Liver (tissue), 9 donors: ENCODE measurements around the gene SLC25A22. TPM values are rescaled to one million over a fixed set of nuclear protein-coding genes. Genes with fewer than 3 reads are reported as not detected.

ENCODE experiments used
- DNase-seq: peaks from one replicate; pipeline ENCODE4 v3.0.0-alpha.2; 2017; ENCODE audit warnings: low spot score
- H3K27ac ChIP-seq, 2 donors: one replicate each; pipeline ENCODE4 v1.7.0; 2013; ENCODE audit warnings: inconsistent platforms in 2 of 2, low read length in 2 of 2, control low read depth in 1 of 2, low read depth in 1 of 2, mild to moderate bottlenecking in 1 of 2
- H3K27me3 ChIP-seq, 4 donors: one replicate each; pipeline versions ENCODE4 v1.6.1 to v1.7.0; 2013; ENCODE audit warnings: low read length in 3 of 4, inconsistent platforms in 1 of 4, mild to moderate bottlenecking in 1 of 4, moderate library complexity in 1 of 4; ENCODE audit not compliant: control insufficient read depth in 4 of 4, insufficient read depth in 4 of 4
- H3K36me3 ChIP-seq, 4 donors: one replicate each; pipeline versions ENCODE4 v1.6.1 to v1.7.0; 2013; ENCODE audit warnings: low read length in 3 of 4, mild to moderate bottlenecking in 3 of 4, low read depth in 1 of 4, moderate library complexity in 1 of 4; ENCODE audit not compliant: control insufficient read depth in 4 of 4, insufficient read depth in 3 of 4
- H3K4me1 ChIP-seq, 4 donors: one replicate each; pipeline versions ENCODE4 v1.6.1 to v1.7.0; 2013; ENCODE audit warnings: low read length in 3 of 4, mild to moderate bottlenecking in 3 of 4, moderate library complexity in 1 of 4; ENCODE audit not compliant: control insufficient read depth in 4 of 4, insufficient read depth in 4 of 4
- H3K4me3 ChIP-seq, 3 donors: one replicate each; pipeline versions ENCODE4 v1.6.1 to v1.7.0; 2013; ENCODE audit warnings: low read length in 3 of 3, control low read depth in 1 of 3, low read depth in 1 of 3, mild to moderate bottlenecking in 1 of 3
- H3K9ac ChIP-seq, 2 donors: one replicate each; pipeline ENCODE4 v1.7.0; 2013; ENCODE audit warnings: low read length in 2 of 2, mild to moderate bottlenecking in 2 of 2, moderate library complexity in 2 of 2, control low read depth in 1 of 2, low read depth in 1 of 2
- H3K9me3 ChIP-seq, 4 donors: one replicate each; pipeline versions ENCODE4 v1.6.1 to v1.7.0; 2013; ENCODE audit warnings: low read length in 3 of 4; ENCODE audit not compliant: control insufficient read depth in 4 of 4
- EGR1 ChIP-seq, 2 donors: IDR thresholded peaks; 2 replicates each; pipeline ENCODE4 v1.6.1; 2016 to 2018; ENCODE audit warnings: antibody characterized with exemption in 2 of 2, low read depth in 2 of 2
- FOXA1 ChIP-seq: IDR thresholded peaks from 2 replicates; pipeline ENCODE4 v1.6.1; 2016; ENCODE audit warnings: antibody characterized with exemption
- FOXA2 ChIP-seq: IDR thresholded peaks from 2 replicates; pipeline ENCODE4 v1.6.1; 2016; ENCODE audit warnings: antibody characterized with exemption
- GABPA ChIP-seq, 2 donors: IDR thresholded peaks in 1 of 2; conservative IDR thresholded peaks in 1 of 2; 2 replicates each; pipeline ENCODE4 v1.6.1; 2016; ENCODE audit warnings: antibody characterized with exemption in 2 of 2, mild to moderate bottlenecking in 1 of 2, moderate library complexity in 1 of 2
- HNF4A ChIP-seq, 2 donors: conservative IDR thresholded peaks; 2 replicates each; pipeline ENCODE4 v1.6.1; 2016; ENCODE audit warnings: antibody characterized with exemption in 2 of 2, mild to moderate bottlenecking in 2 of 2
- HNF4G ChIP-seq: IDR thresholded peaks from 2 replicates; pipeline ENCODE4 v1.6.1; 2016; ENCODE audit warnings: antibody characterized with exemption
- JUND ChIP-seq, 2 donors: IDR thresholded peaks; 2 replicates each; pipeline ENCODE4 v1.6.1; 2016; ENCODE audit warnings: antibody characterized with exemption in 2 of 2
- MAX ChIP-seq: IDR thresholded peaks from 2 replicates; pipeline ENCODE4 v1.6.1; 2016; ENCODE audit warnings: antibody characterized with exemption
- NR2F2 ChIP-seq: IDR thresholded peaks from 2 replicates; pipeline ENCODE4 v1.6.1; 2016; ENCODE audit warnings: antibody characterized with exemption
- RAD21 ChIP-seq, 2 donors: IDR thresholded peaks; 2 replicates each; pipeline ENCODE4 v1.6.1; 2016; ENCODE audit warnings: antibody characterized with exemption in 2 of 2, mild to moderate bottlenecking in 2 of 2
- REST ChIP-seq: IDR thresholded peaks from 2 replicates; pipeline ENCODE4 v1.6.1; 2016; ENCODE audit warnings: antibody characterized with exemption, mild to moderate bottlenecking
- SP1 ChIP-seq: IDR thresholded peaks from 2 replicates; pipeline ENCODE4 v1.6.1; 2018; ENCODE audit warnings: antibody characterized with exemption, mild to moderate bottlenecking
- TAF1 ChIP-seq: conservative IDR thresholded peaks from 2 replicates; pipeline ENCODE4 v1.6.1; 2016; ENCODE audit warnings: antibody characterized with exemption, mild to moderate bottlenecking
- YY1 ChIP-seq: IDR thresholded peaks from 2 replicates; pipeline ENCODE4 v1.6.1; 2016; ENCODE audit warnings: antibody characterized with exemption, mild to moderate bottlenecking
- WGBS: extraction: QIAGEN DNeasy Blood & Tissue Kit; methylation state at CpG from one replicate; pipeline ENCODE4 v1.1.7; 2013; 5-methylcytosine and 5-hydroxymethylcytosine counted together
- polyA plus RNA-seq, 2 donors: library from polyadenylated mRNA; stranded (reverse) in 1 of 2; unstranded in 1 of 2; fragments of 200-250 nt in 1 of 2; fragments of >200 nt in 1 of 2; fragmentation: Nextera tagmentation in 1 of 2; extraction: Ambion mirVana in 1 of 2; gene quantifications; one replicate each; pipeline versions ENCODE4 v1.2.1 to v1.2.3, GENCODE V29; 2013 to 2015
- total RNA-seq, 2 donors: library from RNA; depleted of rRNA; stranded (reverse); fragments of >200 nt; gene quantifications; one replicate each; pipeline ENCODE4 v1.2.3, GENCODE V29; 2014
- TF ChIP-seq, protein P1 (sequence below): fragments of 150-350 bp; IDR thresholded peaks from 2 replicates; pipeline ENCODE4 v1.5.1; 2017; ENCODE audit warnings: improper control_type of control experiment, low read depth, low read length; ENCODE audit not compliant: missing input control
- TF ChIP-seq, protein P2 (sequence below): IDR thresholded peaks from 2 replicates; pipeline ENCODE4 v1.6.1; 2016; ENCODE audit warnings: antibody characterized with exemption
- donor health status: healthy.
- donor health status: healthy.
- donor health status: healthy.
- donor health status: healthy.
- donor health status: healthy.

SLC25A22 gene
- total and polyA plus RNA-seq, 4 donors = 5.3 to 26.8 (median 12.1) TPM

DNA sequence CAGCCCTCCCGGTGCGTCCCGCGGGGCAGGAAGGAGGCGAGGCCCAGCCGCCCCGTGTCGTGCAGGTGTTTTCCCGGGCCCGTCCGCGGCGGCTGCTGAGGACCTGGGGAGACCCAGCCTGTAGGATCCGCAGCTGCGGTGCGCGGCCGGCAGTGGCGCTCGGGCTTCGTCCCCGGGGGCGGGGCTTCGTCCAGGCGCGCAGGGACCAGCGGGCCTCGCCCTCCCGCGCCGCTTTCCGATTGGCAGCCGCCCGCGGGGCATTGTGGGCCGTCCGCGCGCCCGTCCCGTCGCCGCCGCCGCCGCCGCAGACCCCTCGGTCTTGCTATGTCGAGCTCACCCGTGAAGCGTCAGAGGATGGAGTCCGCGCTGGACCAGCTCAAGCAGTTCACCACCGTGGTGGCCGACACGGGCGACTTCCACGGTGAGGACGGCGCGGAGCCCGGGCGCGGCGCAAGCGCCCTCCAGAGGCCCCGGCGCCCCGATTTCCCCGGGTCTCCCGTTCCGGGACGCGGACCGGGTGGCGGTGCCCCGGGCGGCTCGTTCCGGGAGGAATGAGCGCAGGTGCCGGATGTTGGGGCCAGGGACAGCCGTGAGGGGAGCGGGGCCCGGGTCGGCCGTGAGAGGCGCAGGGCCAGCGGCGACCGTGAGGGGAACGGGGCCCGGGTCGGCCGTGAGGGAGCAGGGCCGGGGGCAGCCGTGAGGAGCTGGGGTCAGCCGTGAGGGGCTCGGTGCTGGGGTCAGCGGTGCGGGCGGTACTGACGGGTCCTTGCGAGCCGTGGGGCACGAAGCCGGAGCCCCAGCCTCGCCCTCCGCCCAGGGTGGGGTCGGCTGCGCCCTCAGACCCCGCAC, 50.7 kb downstream of the SLC25A22 start, which contains the start of gene TALDO1:
Gene TALDO1 (plus strand): TSS at position 307 of the 849 bp plus-strand sequence. CDS start 18 bp downstream, at position 325.
- peak; percentile 93 for DNase-seq
- Histone ChIP-seq H3K9me3 (no peaks in the 10 kb centered on the region), H3K4me1 (peaks cover 7 to 31% (median 23%) of the 10 kb centered on the region in 4 donors), H3K27ac (peak within 1 kb of the TSS; percentile 56 to 72), H3K27me3 (no peaks in the 10 kb centered on the region), H3K4me3 (peak within 1 kb of the TSS; percentile 44 to 99 (median 73)), H3K36me3 (no peaks in the 10 kb centered on the region), H3K9ac (peak within 1 kb of the TSS; percentile 61 to 77)
- WGBS = under 1% methylated on average over 112 of the region's 112 CpGs
- no peak for TF ChIP-seq TAF1
- no peak for TF ChIP-seq REST
- TF ChIP-seq SP1 = no peak
- no peak for TF ChIP-seq FOXA1
- peak in 1 of 2 donors; percentile 16 for TF ChIP-seq RAD21 (IDR thresholded peaks at IDR 0.05)

DNA sequence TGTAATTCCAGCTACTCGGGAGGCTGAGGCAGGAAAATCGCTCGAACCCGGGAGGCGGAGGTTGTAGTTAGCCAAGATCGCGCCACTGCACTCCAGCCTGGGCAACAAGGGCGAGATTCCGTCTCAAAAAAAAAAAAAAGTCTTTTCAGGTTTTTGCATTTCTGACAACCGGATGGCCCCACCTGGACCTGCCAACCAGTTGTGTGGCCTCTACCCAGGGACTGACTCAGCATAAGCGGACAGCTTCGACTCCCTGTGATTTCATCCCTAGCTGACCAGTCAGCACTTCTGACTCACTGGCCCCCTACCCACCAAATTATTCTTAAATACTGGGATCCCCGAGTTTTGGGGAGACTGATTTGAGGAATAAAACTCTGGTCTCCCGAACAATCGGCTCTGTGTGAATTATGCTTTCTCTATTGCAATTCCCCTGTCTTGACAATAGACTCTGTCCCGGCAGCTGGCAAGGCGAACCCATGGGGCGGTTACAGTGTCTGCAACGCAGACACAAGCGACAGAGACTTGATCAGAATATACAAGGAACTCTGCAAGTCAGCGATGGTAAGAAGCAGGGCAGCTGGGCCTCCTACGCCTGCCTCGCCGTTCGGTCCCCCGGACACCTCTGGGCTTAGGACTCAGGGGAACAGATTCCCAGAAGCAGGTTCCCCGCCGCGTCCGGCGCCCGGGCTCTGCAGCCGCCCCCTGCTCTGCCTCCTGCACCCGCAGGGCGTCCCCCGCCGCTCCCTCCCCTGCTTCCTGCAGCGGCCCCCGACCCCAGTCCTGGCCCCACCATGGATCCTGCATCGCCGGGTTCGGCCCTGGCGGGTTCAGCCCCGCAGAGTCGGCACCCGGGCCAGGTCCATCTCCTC, 51.6 kb downstream of the SLC25A22 start:
- DNase-seq = no peak
- TF ChIP-seq, protein P1, sequence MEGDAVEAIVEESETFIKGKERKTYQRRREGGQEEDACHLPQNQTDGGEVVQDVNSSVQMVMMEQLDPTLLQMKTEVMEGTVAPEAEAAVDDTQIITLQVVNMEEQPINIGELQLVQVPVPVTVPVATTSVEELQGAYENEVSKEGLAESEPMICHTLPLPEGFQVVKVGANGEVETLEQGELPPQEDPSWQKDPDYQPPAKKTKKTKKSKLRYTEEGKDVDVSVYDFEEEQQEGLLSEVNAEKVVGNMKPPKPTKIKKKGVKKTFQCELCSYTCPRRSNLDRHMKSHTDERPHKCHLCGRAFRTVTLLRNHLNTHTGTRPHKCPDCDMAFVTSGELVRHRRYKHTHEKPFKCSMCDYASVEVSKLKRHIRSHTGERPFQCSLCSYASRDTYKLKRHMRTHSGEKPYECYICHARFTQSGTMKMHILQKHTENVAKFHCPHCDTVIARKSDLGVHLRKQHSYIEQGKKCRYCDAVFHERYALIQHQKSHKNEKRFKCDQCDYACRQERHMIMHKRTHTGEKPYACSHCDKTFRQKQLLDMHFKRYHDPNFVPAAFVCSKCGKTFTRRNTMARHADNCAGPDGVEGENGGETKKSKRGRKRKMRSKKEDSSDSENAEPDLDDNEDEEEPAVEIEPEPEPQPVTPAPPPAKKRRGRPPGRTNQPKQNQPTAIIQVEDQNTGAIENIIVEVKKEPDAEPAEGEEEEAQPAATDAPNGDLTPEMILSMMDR = no peak
- TF ChIP-seq YY1 (no peak), TAF1 (no peak), HNF4G (no peak), GABPA (IDR thresholded peaks at IDR 0.05 in 1 of 2, conservative IDR thresholded peaks at IDR 0.05 in 1 of 2) (no peak), EGR1 (IDR thresholded peaks at IDR 0.05; ENCODE audit: low read depth in 2 of 2) (no peak), FOXA2 (no peak), NR2F2 (no peak), HNF4A (conservative IDR thresholded peaks at IDR 0.05) (no peak), JUND (IDR thresholded peaks at IDR 0.05) (no peak), MAX (no peak)
- TF ChIP-seq, protein P2, sequence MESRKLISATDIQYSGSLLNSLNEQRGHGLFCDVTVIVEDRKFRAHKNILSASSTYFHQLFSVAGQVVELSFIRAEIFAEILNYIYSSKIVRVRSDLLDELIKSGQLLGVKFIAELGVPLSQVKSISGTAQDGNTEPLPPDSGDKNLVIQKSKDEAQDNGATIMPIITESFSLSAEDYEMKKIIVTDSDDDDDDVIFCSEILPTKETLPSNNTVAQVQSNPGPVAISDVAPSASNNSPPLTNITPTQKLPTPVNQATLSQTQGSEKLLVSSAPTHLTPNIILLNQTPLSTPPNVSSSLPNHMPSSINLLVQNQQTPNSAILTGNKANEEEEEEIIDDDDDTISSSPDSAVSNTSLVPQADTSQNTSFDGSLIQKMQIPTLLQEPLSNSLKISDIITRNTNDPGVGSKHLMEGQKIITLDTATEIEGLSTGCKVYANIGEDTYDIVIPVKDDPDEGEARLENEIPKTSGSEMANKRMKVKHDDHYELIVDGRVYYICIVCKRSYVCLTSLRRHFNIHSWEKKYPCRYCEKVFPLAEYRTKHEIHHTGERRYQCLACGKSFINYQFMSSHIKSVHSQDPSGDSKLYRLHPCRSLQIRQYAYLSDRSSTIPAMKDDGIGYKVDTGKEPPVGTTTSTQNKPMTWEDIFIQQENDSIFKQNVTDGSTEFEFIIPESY = no peak
- H3K27me3 ChIP-seq = no peaks in the 10 kb centered on the region
- H3K4me1 ChIP-seq = peaks cover 7 to 31% (median 23%) of the 10 kb centered on the region in 4 donors
- WGBS = 27% methylated on average over 46 of the region's 46 CpGs
- H3K27ac ChIP-seq = peak overlapping the region; percentile 56 to 72
- H3K36me3 ChIP-seq = no peaks in the 10 kb centered on the region
- no peaks in the 10 kb centered on the region for H3K9me3 ChIP-seq
- peak overlapping the region in 2 of 3 donors; percentile 73 to 99 for H3K4me3 ChIP-seq
- peak overlapping the region in 1 of 2 donors; percentile 61 for H3K9ac ChIP-seq
